ENCODE results near the gene CRAT.

The CRAT gene

GRCh38 chr9:129138144-129138462, 27.5 kb upstream of the CRAT start:
- no peak for TF ChIP-seq CTCF (IDR thresholded peaks at IDR 0.05; ENCODE audit: borderline replicate concordance, insufficient read depth, low read depth, low read length)
- no peak overlapping the region for H3K4me3 ChIP-seq (ENCODE audit: low read depth, low read length)

- no peak overlapping the region for H3K4me3 ChIP-seq (ENCODE audit: low read depth, low read length)
- TF ChIP-seq CTCF (IDR thresholded peaks at IDR 0.05; ENCODE audit: borderline replicate concordance, insufficient read depth, low read depth, low read length) = no peak
Observed at GRCh38 chr9:129137292-129138143, 26.9 kb upstream of the CRAT start.

- TF ChIP-seq CTCF (IDR thresholded peaks at IDR 0.05; ENCODE audit: borderline replicate concordance, insufficient read depth, low read depth, low read length) = no peak
- H3K4me3 ChIP-seq (ENCODE audit: low read depth, low read length) = no peak overlapping the region
Observed at GRCh38 chr9:129136446-129137035, 25.9 kb upstream of the CRAT start.

GRCh38 chr9:129135476-129135875, 24.9 kb upstream of the CRAT start:
- TF ChIP-seq CTCF (IDR thresholded peaks at IDR 0.05; ENCODE audit: borderline replicate concordance, insufficient read depth, low read depth, low read length) = no peak
- H3K4me3 ChIP-seq (ENCODE audit: low read depth, low read length) = no peak overlapping the region

- H3K4me3 ChIP-seq (ENCODE audit: low read depth, low read length) = no peak overlapping the region
- TF ChIP-seq CTCF (IDR thresholded peaks at IDR 0.05; ENCODE audit: borderline replicate concordance, insufficient read depth, low read depth, low read length) = no peak
Observed at GRCh38 chr9:129133082-129133481, 22.5 kb upstream of the CRAT start.

- no peak overlapping the region for H3K4me3 ChIP-seq (ENCODE audit: low read depth, low read length)
- TF ChIP-seq CTCF (IDR thresholded peaks at IDR 0.05; ENCODE audit: borderline replicate concordance, insufficient read depth, low read depth, low read length) = peak; percentile 99
Observed at GRCh38 chr9:129131300-129132145, 20.9 kb upstream of the CRAT start.

Data from GM12875 (cell line).